ENCODE measurements around the gene KIAA1671.

Gene KIAA1671

DNA sequence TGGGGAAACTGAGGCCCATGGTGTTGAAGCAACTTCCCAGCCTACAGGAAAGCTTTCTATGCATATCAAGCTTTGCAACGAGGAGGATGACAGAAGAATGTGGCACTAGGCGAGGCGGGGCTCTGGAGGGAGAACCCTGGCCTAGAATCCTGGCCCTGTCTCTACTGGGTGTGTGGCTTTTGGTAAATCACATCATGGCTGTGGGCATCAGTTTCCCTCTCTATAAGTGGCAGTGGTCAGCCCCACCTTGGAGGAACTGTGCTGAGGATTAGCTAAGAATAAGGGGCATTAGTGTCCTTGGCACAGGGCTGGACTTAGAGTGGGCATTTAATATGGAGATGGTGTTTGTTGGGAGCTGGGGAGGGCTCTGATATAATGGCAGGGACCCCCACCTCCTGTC lies 124.5 kb downstream of the KIAA1671 start:
- TF ChIP-seq, protein P1, sequence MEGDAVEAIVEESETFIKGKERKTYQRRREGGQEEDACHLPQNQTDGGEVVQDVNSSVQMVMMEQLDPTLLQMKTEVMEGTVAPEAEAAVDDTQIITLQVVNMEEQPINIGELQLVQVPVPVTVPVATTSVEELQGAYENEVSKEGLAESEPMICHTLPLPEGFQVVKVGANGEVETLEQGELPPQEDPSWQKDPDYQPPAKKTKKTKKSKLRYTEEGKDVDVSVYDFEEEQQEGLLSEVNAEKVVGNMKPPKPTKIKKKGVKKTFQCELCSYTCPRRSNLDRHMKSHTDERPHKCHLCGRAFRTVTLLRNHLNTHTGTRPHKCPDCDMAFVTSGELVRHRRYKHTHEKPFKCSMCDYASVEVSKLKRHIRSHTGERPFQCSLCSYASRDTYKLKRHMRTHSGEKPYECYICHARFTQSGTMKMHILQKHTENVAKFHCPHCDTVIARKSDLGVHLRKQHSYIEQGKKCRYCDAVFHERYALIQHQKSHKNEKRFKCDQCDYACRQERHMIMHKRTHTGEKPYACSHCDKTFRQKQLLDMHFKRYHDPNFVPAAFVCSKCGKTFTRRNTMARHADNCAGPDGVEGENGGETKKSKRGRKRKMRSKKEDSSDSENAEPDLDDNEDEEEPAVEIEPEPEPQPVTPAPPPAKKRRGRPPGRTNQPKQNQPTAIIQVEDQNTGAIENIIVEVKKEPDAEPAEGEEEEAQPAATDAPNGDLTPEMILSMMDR (conservative IDR thresholded peaks at IDR 0.05) = no peak
- no peak for TF ChIP-seq ZFX (IDR thresholded peaks at IDR 0.05)
- H3K27ac ChIP-seq = no peak overlapping the region

- H3K27ac ChIP-seq = no peak overlapping the region
- TF ChIP-seq, protein P1 (conservative IDR thresholded peaks at IDR 0.05) = no peak
- TF ChIP-seq ZFX (IDR thresholded peaks at IDR 0.05) = no peak
Observed at GRCh38 chr22:25077964-25078363, 125.4 kb downstream of the KIAA1671 start.

DNA sequence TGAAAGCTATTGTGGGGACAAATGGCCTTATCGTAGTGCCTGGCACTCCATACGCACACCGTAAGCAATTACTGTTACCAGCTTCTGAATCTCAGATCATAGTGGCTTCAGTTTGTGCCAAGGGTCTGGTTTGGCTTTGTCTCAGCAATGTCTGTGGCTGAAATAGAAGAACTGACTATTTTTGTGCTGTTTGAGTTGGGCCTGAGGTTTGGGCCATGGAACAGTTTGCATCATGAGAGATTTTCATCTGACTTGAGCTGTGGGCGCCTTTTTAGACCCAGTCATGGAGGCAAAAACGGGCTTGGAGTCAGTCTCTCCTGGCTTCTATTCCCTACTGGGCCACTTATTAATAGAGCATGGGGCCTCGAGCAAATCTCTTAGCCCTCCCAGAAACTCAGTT lies 126.1 kb downstream of the KIAA1671 start:
- no peak for TF ChIP-seq ZFX (IDR thresholded peaks at IDR 0.05)
- TF ChIP-seq, protein P1 (conservative IDR thresholded peaks at IDR 0.05) = no peak
- no peak overlapping the region for H3K27ac ChIP-seq

DNA sequence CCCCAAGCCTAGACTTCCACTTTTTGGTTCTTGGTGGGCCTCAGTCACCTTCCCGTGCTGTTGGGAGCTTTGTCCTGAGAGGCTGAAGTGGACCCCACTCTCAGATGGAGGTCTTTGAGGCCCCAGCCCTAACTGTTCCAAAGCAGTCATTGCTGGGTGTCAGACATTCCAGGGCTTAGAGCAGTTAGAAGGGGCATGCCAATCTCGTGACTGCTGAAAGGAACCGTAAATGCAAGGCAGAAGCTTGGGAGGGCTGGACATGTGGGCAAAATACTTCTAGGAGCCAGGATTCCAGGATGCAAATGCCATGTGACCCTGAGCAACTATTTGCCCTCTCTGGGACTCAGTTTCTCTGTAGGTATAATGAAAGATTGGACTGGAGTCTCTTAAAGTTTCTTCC lies 128.3 kb downstream of the KIAA1671 start:
- H3K27ac ChIP-seq = no peak overlapping the region
- no peak for TF ChIP-seq ZFX (IDR thresholded peaks at IDR 0.05)
- TF ChIP-seq, protein P1 (conservative IDR thresholded peaks at IDR 0.05) = no peak

GRCh38 chr22:25081409-25081824 lies 128.9 kb downstream of the KIAA1671 start:
- no peak for TF ChIP-seq ZFX (IDR thresholded peaks at IDR 0.05)
- TF ChIP-seq, protein P1 (conservative IDR thresholded peaks at IDR 0.05) = peak; percentile 83
- no peak overlapping the region for H3K27ac ChIP-seq

- no peak overlapping the region for H3K27ac ChIP-seq
- no peak for TF ChIP-seq ZFX (IDR thresholded peaks at IDR 0.05)
- TF ChIP-seq, protein P1 (conservative IDR thresholded peaks at IDR 0.05) = no peak
Observed at GRCh38 chr22:25082096-25082495, 129.6 kb downstream of the KIAA1671 start.

- no peak overlapping the region for H3K27ac ChIP-seq
- TF ChIP-seq, protein P1 (conservative IDR thresholded peaks at IDR 0.05) = no peak
- TF ChIP-seq ZFX (IDR thresholded peaks at IDR 0.05) = no peak
Observed at GRCh38 chr22:25083056-25083806, 130.7 kb downstream of the KIAA1671 start.
